Heart right ventricle (tissue), 16 donors: ENCODE data around the gene EGLN3. TPM values are rescaled to one million over a fixed set of nuclear protein-coding genes. Genes with fewer than 3 reads are reported as not detected.

Experiments
- ATAC-seq, 8 donors: fragments of 200-7000 bp; cut with Tn5 transposase; one replicate each; pipeline ENCODE4 v1.9.1; 2020; ENCODE audit warnings: mild to moderate bottlenecking in 8 of 8, moderate library complexity in 8 of 8, moderate number of reproducible peaks in 1 of 8
- DNase-seq, 2 donors: peaks; one replicate each; pipeline ENCODE4 v3.0.0-alpha.2; 2020
- H3K27ac ChIP-seq, 10 donors: fragments of 200-600 bp; sonication (generic) in 2 of 10; one replicate each; pipeline versions ENCODE4 v1.5.0 to v1.8.0; 2020 to 2022; ENCODE audit warnings: mild to moderate bottlenecking in 3 of 10
- H3K27me3 ChIP-seq, 7 donors: fragments of 200-600 bp; one replicate each; pipeline ENCODE4 v1.8.0; 2021 to 2022; ENCODE audit warnings: mild to moderate bottlenecking in 2 of 7
- H3K36me3 ChIP-seq, 9 donors: fragments of 200-600 bp; sonication (generic) in 1 of 9; one replicate each; pipeline versions ENCODE4 v1.5.0 to v1.8.0; 2020 to 2022; ENCODE audit warnings: mild to moderate bottlenecking in 2 of 9
- H3K4me1 ChIP-seq, 9 donors: fragments of 200-600 bp; sonication (generic) in 1 of 9; one replicate each; pipeline versions ENCODE4 v1.5.0 to v1.8.0; 2020 to 2022; ENCODE audit warnings: mild to moderate bottlenecking in 4 of 9
- H3K4me3 ChIP-seq, 10 donors: fragments of 200-600 bp; sonication (generic) in 2 of 10; one replicate each; pipeline versions ENCODE4 v1.5.0 to v1.8.0; 2020 to 2022; ENCODE audit warnings: mild to moderate bottlenecking in 7 of 10, moderate library complexity in 2 of 10
- H3K9me3 ChIP-seq, 11 donors: fragments of 200-600 bp in 10 of 11; sonication (generic) in 2 of 11; one replicate each; pipeline versions ENCODE4 v1.5.0 to v1.8.0; 2013 to 2022; ENCODE audit warnings: mild to moderate bottlenecking in 2 of 11, control low read depth in 1 of 11, moderate library complexity in 1 of 11
- WGBS, 2 donors: extraction: QIAGEN DNeasy Blood & Tissue Kit; methylation state at CpG; one replicate each; pipeline ENCODE4 v1.1.7; 2013; ENCODE audit warnings: inconsistent platforms in 1 of 2; 5-methylcytosine and 5-hydroxymethylcytosine counted together
- intact Hi-C, 10 donors: fragments of 100-400 bp; cut with DNase I; formaldehyde crosslinking; loops; one replicate each; pipeline versions ENCODE4 v1.11.1 to v1.14.2; 2022
- polyA plus RNA-seq, 2 donors: library from polyadenylated mRNA; stranded (reverse); fragments of 200-250 nt; gene quantifications; one replicate each; pipeline ENCODE4 v1.2.3, GENCODE V29; 2013
- total RNA-seq, 10 donors: library from RNA; stranded (reverse); fragmentation: NEBNext Ultra II Directional in 3 of 10; extraction: Animal tissue kit (Norgen Biotek cat#: 25700) in 3 of 10; gene quantifications; one replicate each; pipeline versions ENCODE4 v1.2.1 to v1.2.4, GENCODE V29; 2021 to 2023
- TF ChIP-seq, protein P1 (sequence below), 9 donors: fragments of 200-600 bp; sonication (generic) in 2 of 9; IDR thresholded peaks; one replicate each; pipeline versions ENCODE4 v1.5.0 to v1.8.0; 2021 to 2022; ENCODE audit warnings: antibody characterized with exemption in 9 of 9, mild to moderate bottlenecking in 5 of 9, moderate library complexity in 1 of 9
- donor health status: Arrhythmogenic right ventricular cardiomyopathy.
- donor health status: ischemic (EF 13 %, LVEDD 7.1; RV severe dilation, severe dysfunction).
- donor health status: healthy with polysubstance abuse.
- donor health status: DM: no; HTN: yes; CAD: no.
- donor health status: DM: no; HTN: no; CAD: no.
- donor health status: ischemic (EF 25% LVEDD 6.9; RV normal size, moderate dysfunction).
- donor health status: ischemic (EF 25% LVEDD 5.7; RV mildly dilated, moderate dysfunction).
- donor health status: healthy.
- donor health status: DM: yes; HTN: yes; CAD: no.
- donor health status: Ischemic cardiomyopathy.
- donor health status: ischemic (EF 35%, LVEDD 5.7; RV mildly dilated, moderate dysfunction).
- donor health status: nonischemic (EF 11% LVEDD 7.7; RV severe dilation, severe dysfunction).
- donor health status: DM: yes; HTN: yes; CAD: no.
- donor health status: PGD.
- donor health status: ischemic (EF 29% LVEDD 5.4; RV normal size, mild dysfunction).
- donor health status: nonischemic (EF 23%, LVEDD 6.1; RV moderate dilation, normal function).

The EGLN3 gene
- total and polyA plus RNA-seq, 12 donors: 33.7 to 281 (median 169) TPM

DNA sequence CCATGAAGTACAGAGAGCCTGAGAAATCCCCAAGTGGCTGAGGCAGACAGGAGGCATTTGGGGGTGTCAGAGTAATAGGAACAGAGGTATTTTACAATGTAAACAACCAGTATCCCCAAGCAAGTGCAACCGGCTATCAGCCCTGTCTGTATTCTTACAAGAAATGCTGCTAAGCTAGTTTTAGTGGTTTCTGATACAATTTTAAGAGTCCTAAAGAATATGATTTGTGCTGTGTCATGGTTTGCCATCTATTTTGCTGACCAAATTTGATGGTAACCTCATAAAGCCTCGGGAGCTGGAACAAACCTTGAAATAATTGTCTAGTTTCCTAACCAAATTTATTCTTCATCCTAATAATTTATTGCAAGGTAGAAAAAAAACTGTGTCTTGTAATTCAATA, 46.7 kb upstream of the EGLN3 start:
- H3K9me3 ChIP-seq: no peaks in the 10 kb centered on the region
- WGBS, 2 donors: 84 to 89% methylated on average over 2 of the region's 2 CpGs
- H3K4me1 ChIP-seq: no peaks in the 10 kb centered on the region
- H3K4me3 ChIP-seq: no peak overlapping the region
- no peak for DNase-seq
- TF ChIP-seq, protein P1, sequence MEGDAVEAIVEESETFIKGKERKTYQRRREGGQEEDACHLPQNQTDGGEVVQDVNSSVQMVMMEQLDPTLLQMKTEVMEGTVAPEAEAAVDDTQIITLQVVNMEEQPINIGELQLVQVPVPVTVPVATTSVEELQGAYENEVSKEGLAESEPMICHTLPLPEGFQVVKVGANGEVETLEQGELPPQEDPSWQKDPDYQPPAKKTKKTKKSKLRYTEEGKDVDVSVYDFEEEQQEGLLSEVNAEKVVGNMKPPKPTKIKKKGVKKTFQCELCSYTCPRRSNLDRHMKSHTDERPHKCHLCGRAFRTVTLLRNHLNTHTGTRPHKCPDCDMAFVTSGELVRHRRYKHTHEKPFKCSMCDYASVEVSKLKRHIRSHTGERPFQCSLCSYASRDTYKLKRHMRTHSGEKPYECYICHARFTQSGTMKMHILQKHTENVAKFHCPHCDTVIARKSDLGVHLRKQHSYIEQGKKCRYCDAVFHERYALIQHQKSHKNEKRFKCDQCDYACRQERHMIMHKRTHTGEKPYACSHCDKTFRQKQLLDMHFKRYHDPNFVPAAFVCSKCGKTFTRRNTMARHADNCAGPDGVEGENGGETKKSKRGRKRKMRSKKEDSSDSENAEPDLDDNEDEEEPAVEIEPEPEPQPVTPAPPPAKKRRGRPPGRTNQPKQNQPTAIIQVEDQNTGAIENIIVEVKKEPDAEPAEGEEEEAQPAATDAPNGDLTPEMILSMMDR (IDR thresholded peaks at IDR 0.05): no peak
- H3K36me3 ChIP-seq: no peaks in the 10 kb centered on the region
- no peak overlapping the region for H3K27ac ChIP-seq
- intact Hi-C loops: loop anchor here in 1 of 10 donors (2.0 kb wide), 1 partner anchor 59 kb away; no protein-coding TSS in a partner anchor
- no peak for ATAC-seq
- H3K27me3 ChIP-seq: no peaks in the 10 kb centered on the region

GRCh38 chr14:33996462-33996861, 45.6 kb upstream of the EGLN3 start:
- H3K4me1 ChIP-seq: no peaks in the 10 kb centered on the region
- DNase-seq: no peak
- 99% methylated on average over 8 of the region's 8 CpGs for WGBS, 2 donors
- no peak for ATAC-seq
- intact Hi-C loops: no loop called here
- no peak overlapping the region for H3K27ac ChIP-seq
- H3K36me3 ChIP-seq: no peaks in the 10 kb centered on the region
- H3K4me3 ChIP-seq: no peak overlapping the region
- no peaks in the 10 kb centered on the region for H3K27me3 ChIP-seq
- H3K9me3 ChIP-seq: no peaks in the 10 kb centered on the region
- TF ChIP-seq, protein P1 (IDR thresholded peaks at IDR 0.05): no peak

- DNase-seq: no peak
- no peaks in the 10 kb centered on the region for H3K9me3 ChIP-seq
- H3K27me3 ChIP-seq: no peaks in the 10 kb centered on the region
- WGBS, 2 donors: 89 to 97% methylated on average over 1 of the region's 1 CpG
- intact Hi-C loops: no loop called here
- H3K4me1 ChIP-seq: peaks cover 3 to 15% (median 11%) of the 10 kb centered on the region in 9 donors
- H3K36me3 ChIP-seq: no peaks in the 10 kb centered on the region
- no peak for ATAC-seq
- H3K4me3 ChIP-seq: no peak overlapping the region
- no peak overlapping the region for H3K27ac ChIP-seq
- TF ChIP-seq, protein P1 (IDR thresholded peaks at IDR 0.05): no peak
Observed at GRCh38 chr14:33993246-33993645, 42.4 kb upstream of the EGLN3 start.

GRCh38 chr14:33992274-33993007, 41.6 kb upstream of the EGLN3 start:
- H3K4me1 ChIP-seq: peaks cover 3 to 15% (median 11%) of the 10 kb centered on the region in 9 donors
- no peak overlapping the region for H3K4me3 ChIP-seq
- WGBS, 2 donors: 96% methylated on average over 3 of the region's 3 CpGs
- no peak overlapping the region for H3K27ac ChIP-seq
- ATAC-seq (no peak), DNase-seq (no peak)
- H3K27me3 ChIP-seq: no peaks in the 10 kb centered on the region
- intact Hi-C loops: no loop called here
- TF ChIP-seq, protein P1 (IDR thresholded peaks at IDR 0.05): no peak
- no peaks in the 10 kb centered on the region for H3K36me3 ChIP-seq
- H3K9me3 ChIP-seq: no peaks in the 10 kb centered on the region
